Measurements from ENCODE around the gene RAP1GDS1. TPM values are rescaled to one million over a fixed set of nuclear protein-coding genes. Genes with fewer than 3 reads are reported as not detected.

Gene RAP1GDS1
- polyA plus RNA-seq, 1 donor, result 36.6 TPM

DNA sequence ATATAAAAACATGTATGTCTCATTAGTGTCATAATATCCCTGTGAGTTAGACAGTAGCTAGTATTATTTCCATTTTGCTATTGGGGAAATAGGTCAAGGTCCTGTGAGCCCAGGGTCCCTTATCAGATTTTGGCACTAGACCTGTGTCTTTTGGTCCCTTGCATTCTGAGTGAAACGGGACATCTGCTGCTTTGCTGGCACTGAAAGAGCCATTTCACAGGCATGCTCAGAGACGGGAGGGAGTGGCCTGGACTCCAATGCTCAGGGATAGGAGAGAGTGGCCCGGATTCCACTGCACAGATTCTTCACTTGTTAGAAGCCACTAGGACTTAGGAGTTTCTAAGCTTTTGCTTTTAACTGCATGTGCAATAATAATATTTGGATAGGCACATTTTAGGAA is 220.0 kb downstream of the RAP1GDS1 start:
- no peak for DNase-seq

DNA sequence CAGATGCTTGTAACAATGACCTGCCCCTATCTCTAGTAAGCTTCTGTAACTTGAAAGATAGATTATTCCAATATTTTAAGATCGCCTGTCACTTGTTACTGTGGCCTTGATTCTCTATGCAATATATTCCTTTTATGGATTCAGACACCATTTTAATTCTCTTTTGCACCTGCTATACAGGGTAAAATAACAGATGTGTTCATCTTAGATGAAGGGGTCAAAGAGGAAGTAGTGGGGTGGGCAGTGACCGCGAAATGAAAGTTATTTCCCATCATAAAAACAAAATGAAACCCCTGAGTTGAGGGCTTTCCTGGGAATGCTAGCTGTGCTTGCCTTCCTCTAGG is 221.3 kb downstream of the RAP1GDS1 start:
- DNase-seq, result no peak

DNA sequence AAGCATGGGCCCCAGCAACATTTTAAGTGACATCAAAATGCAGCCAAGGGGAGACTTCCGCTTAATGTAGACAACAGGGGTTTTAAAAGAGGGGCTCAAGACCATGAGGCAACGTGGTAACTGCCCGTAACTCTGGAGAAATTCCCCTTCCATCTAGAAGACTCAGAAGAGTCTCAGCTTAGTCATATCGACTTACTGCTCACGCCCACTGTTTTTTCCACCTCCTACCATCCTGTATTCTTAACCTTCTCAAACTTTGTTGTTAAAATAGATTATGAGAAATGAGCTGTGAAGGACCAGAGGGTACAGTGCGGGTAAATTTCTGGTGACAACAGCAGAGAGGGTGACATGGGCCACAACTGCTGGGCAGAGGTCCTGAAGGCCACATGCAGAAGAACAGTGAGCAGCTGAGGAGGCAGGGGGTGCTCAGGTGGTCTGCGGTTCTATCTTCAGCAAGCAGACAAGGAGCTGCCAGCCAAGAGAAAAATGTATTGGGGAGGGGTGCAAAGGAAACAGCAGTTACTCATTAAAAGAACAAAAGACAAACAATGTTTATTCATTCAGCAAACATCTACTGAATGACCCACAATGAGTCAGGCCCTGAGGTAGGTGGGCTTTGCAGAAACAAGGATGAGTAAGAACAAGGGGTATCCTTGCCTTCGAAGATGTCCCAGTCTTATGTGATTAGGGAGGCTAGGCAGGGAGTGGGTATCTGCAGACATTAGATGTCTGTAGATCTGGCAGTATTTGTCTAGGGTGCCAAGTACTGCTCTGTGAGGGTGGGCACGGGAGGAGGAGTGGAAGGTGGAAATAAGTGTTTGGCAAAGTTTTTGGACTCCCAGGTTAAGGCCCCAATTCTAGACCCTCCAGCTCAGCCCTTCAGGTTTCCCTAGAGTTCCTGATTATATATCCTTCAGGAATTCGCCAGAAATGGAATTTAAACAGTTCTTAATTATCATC is 221.9 kb downstream of the RAP1GDS1 start:
- DNase-seq, result no peak

DNA sequence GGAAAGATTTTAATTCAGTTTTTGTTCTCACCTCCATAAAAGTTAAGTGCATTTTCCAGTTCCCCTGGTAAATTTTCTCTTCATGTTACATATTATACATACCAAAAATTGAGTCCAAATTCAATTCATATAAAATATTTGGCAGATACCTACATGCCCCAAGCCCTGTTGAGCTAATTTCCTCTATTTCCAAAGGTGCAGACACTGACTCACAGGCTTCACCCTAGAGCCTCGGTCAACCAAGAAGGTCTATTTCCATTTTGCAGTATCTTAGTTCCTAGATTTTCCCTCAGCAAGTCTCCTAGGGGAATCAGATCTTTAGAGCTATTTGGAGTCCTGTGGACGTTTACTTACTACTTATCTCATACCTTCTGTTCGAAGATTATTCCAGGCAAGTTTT is 222.8 kb downstream of the RAP1GDS1 start:
- no peak for DNase-seq

DNA sequence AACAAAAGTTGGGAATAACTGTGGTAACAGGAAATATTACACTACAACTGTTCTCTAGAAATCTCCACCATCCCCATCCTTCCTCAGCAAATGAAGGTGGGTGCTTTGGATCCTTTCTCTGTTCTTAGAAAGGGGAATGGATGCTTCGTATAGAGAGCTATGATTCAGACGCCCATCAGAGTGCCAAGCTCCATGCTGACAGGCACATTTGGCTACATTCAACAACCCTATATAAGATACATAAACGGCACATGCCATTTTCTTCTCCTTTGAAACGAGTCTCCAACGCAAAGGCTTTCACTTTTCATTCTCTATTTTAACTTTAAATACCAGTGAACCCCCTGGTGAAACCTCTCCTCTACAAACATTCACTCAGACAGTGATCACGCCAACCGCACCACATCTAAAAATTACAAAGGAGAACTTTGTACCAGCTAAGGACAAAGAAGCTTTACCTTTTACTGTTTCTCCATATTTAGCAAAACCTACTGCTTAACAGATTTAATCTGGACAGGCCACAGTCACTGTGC is 224.7 kb downstream of the RAP1GDS1 start:
- no peak for DNase-seq

DNA sequence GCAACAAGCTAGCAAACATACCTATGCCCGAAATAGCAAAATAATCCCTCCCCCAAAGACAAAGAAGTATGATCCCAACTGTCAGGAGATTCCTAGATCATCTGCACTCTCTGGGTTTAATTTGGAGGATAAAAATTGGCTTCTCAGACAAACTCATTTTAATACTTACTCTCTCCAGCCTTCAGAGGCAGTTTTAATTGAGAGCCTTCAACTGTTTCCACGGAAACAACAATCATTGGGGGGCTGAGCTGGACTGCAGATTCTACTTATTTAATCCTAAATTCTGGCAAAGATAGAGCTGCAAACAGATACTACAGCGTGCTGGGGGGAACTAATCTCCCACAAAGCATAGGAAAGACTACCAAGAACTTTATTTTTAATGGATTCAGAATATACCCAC is 229.1 kb downstream of the RAP1GDS1 start:
- no peak for DNase-seq

DNA sequence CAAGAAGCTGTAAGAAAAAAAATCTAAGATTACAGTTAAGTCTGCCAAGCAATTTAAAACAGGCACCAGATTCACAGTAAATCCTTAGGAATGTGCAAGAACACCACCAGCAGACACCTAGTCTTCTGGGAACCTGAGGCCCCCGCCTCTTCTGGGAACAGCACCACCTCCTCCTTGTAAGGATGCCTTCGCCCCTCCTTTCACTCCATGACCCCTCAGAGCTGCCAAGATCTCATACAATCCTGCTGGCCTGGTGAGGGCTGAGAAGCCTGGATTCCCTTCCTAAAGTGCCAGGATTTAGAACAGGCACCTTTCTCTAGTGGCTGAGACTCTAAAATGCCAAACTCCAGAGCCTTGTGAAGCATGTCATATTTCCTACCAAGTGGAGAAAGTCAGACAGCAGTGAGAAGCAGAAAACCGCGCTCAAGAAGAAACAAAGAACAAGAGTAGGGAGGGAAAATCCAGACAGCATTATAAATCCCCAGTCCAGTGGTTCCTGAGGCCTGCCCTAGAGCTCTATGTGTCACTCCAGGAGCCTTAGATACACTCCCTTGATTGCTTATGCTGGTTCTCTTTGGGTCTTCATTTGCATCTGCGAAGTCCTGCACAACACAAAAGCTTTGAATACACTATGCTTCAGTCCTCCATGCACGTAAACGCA is 230.8 kb downstream of the RAP1GDS1 start:
- no peak for DNase-seq

DNA sequence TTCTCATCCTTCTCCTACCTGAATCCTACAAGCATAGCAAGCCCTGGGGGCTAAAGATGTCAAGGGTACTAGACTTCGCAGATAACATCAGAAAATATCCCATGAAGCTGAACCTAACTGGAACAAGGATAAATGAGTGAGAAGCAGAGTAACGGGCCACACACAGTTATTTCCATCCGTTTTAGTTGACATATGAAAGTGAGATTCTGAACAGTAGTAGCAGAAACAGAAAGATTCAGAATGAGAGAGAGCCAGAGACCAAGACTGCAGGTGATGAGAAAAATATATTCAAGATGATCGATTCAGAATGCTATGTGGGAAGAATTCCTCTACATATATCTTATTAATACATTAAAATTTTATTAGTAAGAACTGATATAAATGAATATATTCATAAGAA is 232.1 kb downstream of the RAP1GDS1 start:
- no peak for DNase-seq

Other genes with a start within 250 kb of the RAP1GDS1 start
- 0.58 TPM for gene STPG2, start 117.9 kb upstream of the RAP1GDS1 start, polyA plus RNA-seq (ENCODE audit: insufficient read length)